ENCODE results near the gene USP43.

GRCh38 chr17:9715503-9716016 is 70.2 kb downstream of the USP43 start:
- TF ChIP-seq, protein P1, sequence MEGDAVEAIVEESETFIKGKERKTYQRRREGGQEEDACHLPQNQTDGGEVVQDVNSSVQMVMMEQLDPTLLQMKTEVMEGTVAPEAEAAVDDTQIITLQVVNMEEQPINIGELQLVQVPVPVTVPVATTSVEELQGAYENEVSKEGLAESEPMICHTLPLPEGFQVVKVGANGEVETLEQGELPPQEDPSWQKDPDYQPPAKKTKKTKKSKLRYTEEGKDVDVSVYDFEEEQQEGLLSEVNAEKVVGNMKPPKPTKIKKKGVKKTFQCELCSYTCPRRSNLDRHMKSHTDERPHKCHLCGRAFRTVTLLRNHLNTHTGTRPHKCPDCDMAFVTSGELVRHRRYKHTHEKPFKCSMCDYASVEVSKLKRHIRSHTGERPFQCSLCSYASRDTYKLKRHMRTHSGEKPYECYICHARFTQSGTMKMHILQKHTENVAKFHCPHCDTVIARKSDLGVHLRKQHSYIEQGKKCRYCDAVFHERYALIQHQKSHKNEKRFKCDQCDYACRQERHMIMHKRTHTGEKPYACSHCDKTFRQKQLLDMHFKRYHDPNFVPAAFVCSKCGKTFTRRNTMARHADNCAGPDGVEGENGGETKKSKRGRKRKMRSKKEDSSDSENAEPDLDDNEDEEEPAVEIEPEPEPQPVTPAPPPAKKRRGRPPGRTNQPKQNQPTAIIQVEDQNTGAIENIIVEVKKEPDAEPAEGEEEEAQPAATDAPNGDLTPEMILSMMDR (optimal IDR thresholded peaks at IDR 0.05 in 1 of 3, IDR thresholded peaks at IDR 0.05 in 1 of 3, conservative IDR thresholded peaks at IDR 0.05 in 1 of 3; ENCODE audit: extremely low read depth in 1 of 3, insufficient read depth in 2 of 3, low read length in 3 of 3): no peak
- no peak for TF ChIP-seq EZH2 (IDR thresholded peaks at IDR 0.05; ENCODE audit: low read length)

All from keratinocyte (primary cell).